ENCODE measurements around the gene IPO9.
A peak's percentile ranks its signal among the peaks of the same experiment; 100 is the strongest.

The IPO9 gene

DNA sequence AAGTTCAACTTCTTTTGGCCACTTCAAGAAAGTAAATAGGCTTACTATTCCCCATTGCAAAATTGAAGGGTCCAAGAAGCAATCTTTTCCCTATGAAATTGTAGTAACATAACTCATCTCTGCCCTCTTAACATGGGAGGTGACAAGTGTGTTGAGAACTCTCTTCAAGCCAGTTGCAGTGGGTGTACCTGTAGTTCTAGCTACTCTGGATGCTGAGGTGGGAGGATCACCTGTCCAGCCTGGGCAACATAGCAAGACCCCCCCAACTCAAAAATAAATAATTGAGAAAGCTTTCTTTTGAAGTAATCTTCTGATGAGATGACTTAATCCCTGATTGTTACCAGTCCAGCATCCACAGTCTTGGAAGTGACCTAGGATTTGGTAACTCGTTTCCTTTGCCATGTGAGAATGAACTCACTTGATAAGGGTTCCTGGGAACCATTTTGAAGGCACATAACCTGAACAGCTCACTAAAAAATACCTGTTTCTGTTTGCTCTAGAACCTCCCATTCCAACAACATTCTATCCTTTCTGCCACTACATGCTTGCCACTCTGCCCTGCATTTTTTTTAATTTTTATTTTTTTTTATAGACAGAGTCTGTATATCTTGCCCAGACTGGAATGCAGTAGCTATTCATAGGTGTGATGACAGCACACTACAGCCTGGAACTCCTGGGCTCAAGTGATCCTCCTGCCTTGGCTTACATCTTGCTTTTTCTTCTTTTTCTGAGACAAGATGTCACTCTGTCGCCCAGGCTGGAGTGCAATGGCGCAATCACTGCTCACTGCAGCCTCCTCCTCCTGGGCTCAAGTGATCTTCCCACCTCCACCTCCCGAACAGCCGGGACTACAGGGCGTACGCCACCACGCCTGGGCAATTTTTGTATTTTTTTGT lies 1.4 kb upstream of the IPO9 start:
- H2AFZ ChIP-seq (ENCODE audit: low read depth, low read length): no peak overlapping the region
- H3K4me2 ChIP-seq (ENCODE audit: insufficient read depth, low read length): peak overlapping the region; percentile 86
- H3K9ac ChIP-seq (ENCODE audit: low read depth, low read length): peak overlapping the region; percentile 99; the same call in 1 of the 2 replicates
- H3K9me3 ChIP-seq (ENCODE audit: insufficient read depth, low read length, severe bottlenecking): no peaks in the 10 kb centered on the region
- peaks cover 24% of the 10 kb centered on the region for H4K20me1 ChIP-seq (ENCODE audit: insufficient read depth, low read length)
- peaks cover 41% of the 10 kb centered on the region for H3K79me2 ChIP-seq (ENCODE audit: insufficient read depth, low read length)
- H3K4me1 ChIP-seq (ENCODE audit: insufficient read depth, low read length): peaks cover 38% of the 10 kb centered on the region
- H3K36me3 ChIP-seq (ENCODE audit: insufficient read depth, low read length): peaks cover 8% of the 10 kb centered on the region; the same call in 1 of the 2 replicates
- H3K27me3 ChIP-seq (ENCODE audit: insufficient read depth, low read length, poor library complexity): no peaks in the 10 kb centered on the region
- H3K4me3 ChIP-seq (ENCODE audit: low read depth in 1 of 2, low read length in 2 of 2): 0 out of 4 replicates have a peak overlapping the region, but pooled peaks of 1 of the 2 experiments have one; percentile 98
- TF ChIP-seq EZH2 (IDR thresholded peaks at IDR 0.05; ENCODE audit: borderline replicate concordance, low read depth, low read length, severe bottlenecking) (no peak), CTCF (IDR thresholded peaks at IDR 0.05; ENCODE audit: borderline replicate concordance, extremely low read depth, low read length, poor library complexity, severe bottlenecking) (no peak)
- ATAC-seq (ENCODE audit: insufficient read depth, low read depth) (no peak), DNase-seq (no peak)
- no peak overlapping the region for H3K27ac ChIP-seq (ENCODE audit: low read length)

- H3K4me3 ChIP-seq (ENCODE audit: low read depth in 1 of 2, low read length in 2 of 2): peak overlapping the region; percentile 94 to 98; a peak in 3 of 4 replicates
- H3K9ac ChIP-seq (ENCODE audit: low read depth, low read length): peak overlapping the region; percentile 99
- peaks cover 8% of the 10 kb centered on the region; the same call in 1 of the 2 replicates for H3K36me3 ChIP-seq (ENCODE audit: insufficient read depth, low read length)
- H3K27me3 ChIP-seq (ENCODE audit: insufficient read depth, low read length, poor library complexity): no peaks in the 10 kb centered on the region
- no peak for TF ChIP-seq EZH2 (IDR thresholded peaks at IDR 0.05; ENCODE audit: borderline replicate concordance, low read depth, low read length, severe bottlenecking)
- H3K27ac ChIP-seq (ENCODE audit: low read length): peak overlapping the region; percentile 75
- H3K4me1 ChIP-seq (ENCODE audit: insufficient read depth, low read length): peaks cover 38% of the 10 kb centered on the region
- DNase-seq (no peak), ATAC-seq (ENCODE audit: insufficient read depth, low read depth) (no peak)
- H4K20me1 ChIP-seq (ENCODE audit: insufficient read depth, low read length): peaks cover 27% of the 10 kb centered on the region
- H3K9me3 ChIP-seq (ENCODE audit: insufficient read depth, low read length, severe bottlenecking): no peaks in the 10 kb centered on the region
- peaks cover 48% of the 10 kb centered on the region for H3K79me2 ChIP-seq (ENCODE audit: insufficient read depth, low read length)
- peak overlapping the region; percentile 85 for H2AFZ ChIP-seq (ENCODE audit: low read depth, low read length)
- peak overlapping the region; percentile 86 for H3K4me2 ChIP-seq (ENCODE audit: insufficient read depth, low read length)
Observed at GRCh38 chr1:201828217-201828819, 639 bp upstream of the IPO9 start.

DNA sequence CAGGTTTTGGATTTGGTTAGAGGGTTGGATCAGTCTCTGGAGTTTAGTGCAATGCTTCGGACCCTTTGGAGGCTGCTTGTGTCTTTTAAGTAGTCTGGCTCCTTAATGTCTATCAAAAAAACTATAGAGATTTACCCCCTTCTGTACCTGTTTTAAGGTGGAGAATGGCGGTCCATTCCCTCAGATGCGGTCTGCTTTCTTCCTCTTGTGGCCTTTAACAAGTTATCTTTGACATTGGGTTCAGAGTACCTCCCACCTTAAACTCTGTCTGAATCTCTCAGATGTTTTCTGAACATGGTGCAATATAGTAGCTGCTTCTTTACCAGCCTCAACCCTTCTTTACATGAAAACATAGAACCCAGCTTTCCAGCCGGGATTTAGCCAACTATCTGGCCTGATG lies 2.4 kb downstream of the IPO9 start:
- H3K4me3 ChIP-seq (ENCODE audit: low read depth in 1 of 2, low read length in 2 of 2): peak overlapping the region in 1 of 2 experiments; percentile 98; a peak in 2 of 4 replicates
- H3K4me1 ChIP-seq (ENCODE audit: insufficient read depth, low read length): peaks cover 38% of the 10 kb centered on the region
- no peaks in the 10 kb centered on the region for H3K27me3 ChIP-seq (ENCODE audit: insufficient read depth, low read length, poor library complexity)
- no peak overlapping the region for H2AFZ ChIP-seq (ENCODE audit: low read depth, low read length)
- TF ChIP-seq CTCF (IDR thresholded peaks at IDR 0.05; ENCODE audit: borderline replicate concordance, extremely low read depth, low read length, poor library complexity, severe bottlenecking) (no peak), EZH2 (IDR thresholded peaks at IDR 0.05; ENCODE audit: borderline replicate concordance, low read depth, low read length, severe bottlenecking) (no peak)
- H3K79me2 ChIP-seq (ENCODE audit: insufficient read depth, low read length): peaks cover 77% of the 10 kb centered on the region
- no peak for ATAC-seq (ENCODE audit: insufficient read depth, low read depth)
- H3K27ac ChIP-seq (ENCODE audit: low read length): peak overlapping the region; percentile 28; the same call in 1 of the 2 replicates
- no peak for DNase-seq
- peak overlapping the region; percentile 86 for H3K4me2 ChIP-seq (ENCODE audit: insufficient read depth, low read length)
- peak overlapping the region; percentile 99; the same call in 1 of the 2 replicates for H3K9ac ChIP-seq (ENCODE audit: low read depth, low read length)
- H3K9me3 ChIP-seq (ENCODE audit: insufficient read depth, low read length, severe bottlenecking): no peaks in the 10 kb centered on the region
- H4K20me1 ChIP-seq (ENCODE audit: insufficient read depth, low read length): peaks cover 54% of the 10 kb centered on the region
- H3K36me3 ChIP-seq (ENCODE audit: insufficient read depth, low read length): peaks cover 27% of the 10 kb centered on the region

All from DND-41 (cell line).